Hematopoietic multipotent progenitor cell (in vitro differentiated cells): Measurements from ENCODE around the gene COPE. TPM values are rescaled to one million over a fixed set of nuclear protein-coding genes. Genes with fewer than 3 reads are reported as not detected.
A peak's percentile ranks its signal among the peaks of the same experiment; 100 is the strongest.

Experiments
- DNase-seq, 3 donors: peaks; one replicate each; pipeline ENCODE4 v3.0.0-alpha.2; 2011 to 2015; ENCODE audit warnings: low read depth in 2 of 3, low spot score in 2 of 3
- total RNA-seq: library from RNA; depleted of rRNA; stranded (reverse); fragments of >200 nt; gene quantifications from one replicate; pipeline ENCODE4 v1.2.3, GENCODE V29; 2012

Gene COPE
- total RNA-seq, 1 donor, result 355 TPM

DNA sequence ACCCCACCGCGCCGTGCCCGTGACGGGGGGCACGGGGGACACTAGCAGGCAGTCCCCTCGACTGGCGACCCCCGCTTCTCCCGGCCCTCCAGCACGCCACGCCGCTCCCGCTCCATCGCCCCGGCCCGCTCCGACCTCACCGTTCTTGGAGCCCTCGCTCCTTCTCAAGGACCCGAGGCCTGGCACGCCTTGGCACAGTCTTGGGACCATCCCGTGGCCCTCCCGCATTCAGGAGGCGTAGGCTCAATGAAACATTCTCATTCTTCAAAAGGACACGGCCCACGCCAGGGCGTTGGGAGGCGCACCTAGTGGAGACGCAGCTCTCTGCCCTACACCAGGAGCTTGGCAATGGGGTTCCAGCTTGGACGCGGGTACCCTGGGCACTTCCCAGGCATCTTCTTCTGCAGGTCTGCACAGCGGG is 22.8 kb downstream of the COPE start:
- DNase-seq, result peak in 1 of 3 donors; percentile 13

DNA sequence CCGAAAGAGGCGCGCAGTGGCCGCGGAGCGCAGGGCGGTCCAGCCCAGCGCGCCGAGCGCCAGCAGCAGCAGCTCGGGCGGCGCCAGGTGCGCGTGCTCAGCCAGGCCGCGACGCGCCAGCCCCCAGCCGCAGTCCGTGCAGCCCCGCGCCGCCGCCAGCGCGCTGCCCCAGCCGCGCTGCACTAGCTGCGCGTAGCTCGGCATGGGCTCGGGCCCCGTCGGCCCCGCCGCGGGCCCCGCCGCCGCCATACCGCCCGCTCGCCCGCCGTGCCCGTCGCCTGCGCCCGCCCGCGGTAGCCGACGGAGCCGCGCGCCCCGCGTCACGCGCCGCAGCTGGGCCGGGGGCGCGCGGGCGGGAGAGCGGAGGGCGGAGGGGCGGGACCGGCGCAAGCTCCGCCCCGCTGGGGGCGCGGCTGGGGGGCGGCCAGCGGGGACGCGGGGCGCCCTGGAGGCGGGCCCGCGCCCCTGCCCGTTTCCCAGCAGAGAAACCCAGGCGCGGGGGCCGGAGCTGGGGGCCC is 23.3 kb downstream of the COPE start, which contains the start of gene CERS1:
Gene CERS1, minus strand, starts transcription at position 335 of the 518 bp plus-strand sequence. Its CDS starts 86 bp downstream, at position 249.
- peak in 1 of 3 donors; percentile 28 for DNase-seq

DNA sequence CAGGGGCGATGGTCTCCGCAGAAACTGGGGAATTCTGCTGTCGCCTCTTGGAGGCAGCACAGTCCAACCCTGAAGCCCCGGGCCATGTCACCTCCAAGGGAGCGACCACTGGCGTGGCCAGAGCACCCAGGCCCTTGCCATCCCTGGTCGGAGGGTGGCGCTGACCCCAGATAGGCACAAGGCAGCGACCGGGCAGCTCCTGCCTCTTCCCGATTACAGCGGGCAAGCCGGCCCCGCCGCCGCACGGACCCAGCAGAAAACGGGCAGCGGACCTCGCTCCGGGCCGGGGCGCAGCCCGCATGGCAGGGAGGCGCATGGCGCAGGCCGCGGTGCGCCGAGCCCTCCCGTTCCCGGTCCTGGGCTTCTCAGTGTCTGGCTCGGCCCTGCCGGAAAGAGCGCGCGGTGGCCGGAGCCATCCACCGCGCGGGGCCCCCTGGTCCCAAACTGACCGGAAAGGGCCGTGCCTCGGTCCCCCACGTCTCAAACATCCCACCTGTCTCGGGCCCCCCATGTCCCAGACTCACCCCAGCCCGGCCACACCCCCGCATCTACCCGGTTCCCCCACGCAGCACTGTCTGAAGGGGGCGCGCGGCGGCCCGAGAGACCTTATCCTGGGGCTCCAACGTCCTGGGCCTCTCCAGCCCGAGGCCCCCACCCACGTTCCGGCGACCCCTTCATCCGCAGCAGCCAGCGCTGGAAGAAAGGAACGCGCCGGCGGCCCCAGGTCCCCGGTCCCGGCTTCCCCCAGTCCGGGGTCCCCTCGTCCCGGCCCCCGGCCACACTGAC is 24.0 kb downstream of the COPE start:
- DNase-seq, result peak in 1 of 3 donors; percentile 24

DNA sequence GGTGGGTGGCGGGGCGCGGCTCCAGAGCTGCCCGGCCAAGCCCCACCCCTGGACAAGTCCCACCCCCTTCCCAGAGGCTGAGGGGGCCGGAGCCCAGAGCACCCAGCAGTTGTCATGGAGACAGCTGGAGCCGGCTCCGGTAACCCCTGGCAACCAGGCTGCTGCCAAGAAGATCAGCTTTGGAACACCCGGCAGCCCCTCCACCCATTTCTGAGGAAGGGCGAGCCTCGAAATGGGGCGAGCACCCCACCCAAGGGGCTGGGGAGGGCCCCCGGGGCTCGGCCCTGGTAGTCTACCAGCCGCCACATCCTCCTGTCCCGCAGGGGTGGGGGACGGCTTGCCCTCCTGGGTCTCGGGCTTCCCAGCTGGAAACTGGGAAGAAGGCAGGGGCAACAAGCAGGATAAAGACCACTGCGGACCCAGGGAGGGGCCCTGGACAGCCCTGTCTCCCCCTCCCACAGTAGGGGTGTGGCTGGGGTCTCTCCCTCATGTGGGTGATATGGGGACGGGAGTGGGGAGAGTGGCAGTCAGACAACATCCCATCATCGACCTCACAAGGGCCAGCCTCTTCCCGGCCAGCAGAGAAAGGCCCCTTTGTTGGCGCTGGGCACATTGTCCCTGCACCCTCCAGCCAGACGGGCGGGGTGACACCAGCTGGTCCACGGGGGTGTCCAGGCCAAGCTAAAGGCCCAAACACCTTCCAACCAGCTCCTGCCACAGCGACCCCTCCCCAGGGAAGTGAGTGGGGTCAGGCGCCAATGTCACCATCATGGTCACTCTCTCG is 24.7 kb downstream of the COPE start:
- DNase-seq, result no peak

DNA sequence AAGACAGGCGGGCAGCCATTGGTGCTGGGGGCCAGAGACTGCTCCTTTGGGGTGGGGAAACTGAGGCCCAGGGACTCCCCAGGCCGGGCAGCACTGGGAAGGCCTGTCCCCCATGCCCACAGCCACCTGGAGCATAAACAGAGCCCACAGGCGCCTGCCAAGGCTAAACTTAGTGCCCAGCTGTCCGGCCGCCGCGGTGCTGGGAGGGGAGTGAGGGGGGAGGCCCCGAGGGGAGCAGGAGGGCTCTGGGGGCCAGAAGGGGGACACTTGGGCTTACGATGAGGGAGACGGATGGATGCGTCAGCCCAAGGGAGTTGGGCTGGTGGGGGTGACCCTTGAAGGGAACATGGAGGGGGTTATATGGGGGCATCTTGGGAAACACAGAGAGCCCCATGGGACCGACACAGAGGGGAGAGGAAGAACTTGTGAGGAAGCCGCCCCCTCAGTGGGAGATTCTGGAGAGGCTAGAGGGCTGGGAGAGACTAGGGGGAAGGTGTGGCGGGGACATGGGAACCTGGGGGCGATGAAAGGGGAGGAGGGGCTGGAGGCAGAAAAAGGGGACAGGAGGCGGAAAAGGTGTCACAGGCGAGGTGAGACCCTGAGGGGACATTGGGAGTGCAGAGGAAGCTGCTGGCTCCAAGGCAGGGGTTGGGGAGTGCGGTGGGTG is 25.5 kb downstream of the COPE start:
- no peak for DNase-seq

DNA sequence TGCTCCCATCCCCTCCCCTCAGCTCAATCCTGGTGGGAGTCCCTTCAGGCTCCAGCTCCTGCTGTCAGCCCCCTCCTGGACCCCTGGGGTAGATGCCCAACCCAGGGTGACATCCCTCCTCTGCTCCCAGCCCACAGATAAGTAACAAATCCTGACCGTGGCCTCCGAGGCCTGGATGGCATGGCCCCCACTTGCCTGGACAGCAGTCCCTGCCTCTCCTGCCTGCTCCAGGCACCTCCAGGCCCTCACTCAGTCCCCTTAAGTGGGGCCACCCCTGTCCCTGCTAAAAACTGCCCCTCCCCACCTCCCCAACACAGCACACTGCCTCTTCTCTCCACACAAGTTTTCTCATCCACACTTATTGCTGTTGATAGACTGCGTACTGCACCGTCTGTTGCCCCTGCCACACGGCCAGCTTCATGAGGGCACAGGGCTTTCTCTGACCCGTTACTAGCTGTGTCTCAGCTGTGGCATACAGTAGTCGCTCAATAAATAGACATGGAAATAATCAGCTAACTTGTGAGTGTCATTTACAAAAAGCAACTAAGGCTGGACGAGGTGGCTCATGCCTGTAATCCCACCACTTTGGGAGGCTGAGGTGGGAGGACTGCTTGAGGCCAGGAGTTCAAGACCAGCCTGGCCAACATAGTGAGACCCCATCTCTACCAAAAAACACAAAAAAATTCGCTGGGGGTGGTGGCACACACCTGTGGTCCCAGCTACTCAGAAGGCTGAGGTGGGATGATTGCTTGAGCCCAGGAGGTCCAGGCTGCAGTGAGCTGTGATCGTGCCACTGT is 29.0 kb downstream of the COPE start:
- no peak for DNase-seq

DNA sequence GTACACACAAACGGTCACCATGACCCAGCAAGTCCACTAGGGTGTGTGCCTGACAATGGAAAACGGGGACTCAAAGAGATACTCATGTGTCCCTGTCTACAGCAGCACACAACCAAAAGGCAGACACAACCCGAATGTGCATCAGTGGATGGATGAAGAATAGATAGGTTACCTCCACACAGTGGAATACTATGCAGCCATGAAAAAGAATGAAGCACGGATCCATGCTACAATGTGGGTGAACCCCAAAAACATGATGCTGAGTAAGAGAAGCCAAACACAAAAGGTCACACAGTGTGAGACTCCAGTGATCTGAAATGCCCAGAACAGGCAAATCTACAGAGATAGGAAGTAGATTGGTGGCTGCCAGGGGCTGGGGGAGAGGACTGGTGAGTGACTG is 32.2 kb downstream of the COPE start:
- no peak for DNase-seq

DNA sequence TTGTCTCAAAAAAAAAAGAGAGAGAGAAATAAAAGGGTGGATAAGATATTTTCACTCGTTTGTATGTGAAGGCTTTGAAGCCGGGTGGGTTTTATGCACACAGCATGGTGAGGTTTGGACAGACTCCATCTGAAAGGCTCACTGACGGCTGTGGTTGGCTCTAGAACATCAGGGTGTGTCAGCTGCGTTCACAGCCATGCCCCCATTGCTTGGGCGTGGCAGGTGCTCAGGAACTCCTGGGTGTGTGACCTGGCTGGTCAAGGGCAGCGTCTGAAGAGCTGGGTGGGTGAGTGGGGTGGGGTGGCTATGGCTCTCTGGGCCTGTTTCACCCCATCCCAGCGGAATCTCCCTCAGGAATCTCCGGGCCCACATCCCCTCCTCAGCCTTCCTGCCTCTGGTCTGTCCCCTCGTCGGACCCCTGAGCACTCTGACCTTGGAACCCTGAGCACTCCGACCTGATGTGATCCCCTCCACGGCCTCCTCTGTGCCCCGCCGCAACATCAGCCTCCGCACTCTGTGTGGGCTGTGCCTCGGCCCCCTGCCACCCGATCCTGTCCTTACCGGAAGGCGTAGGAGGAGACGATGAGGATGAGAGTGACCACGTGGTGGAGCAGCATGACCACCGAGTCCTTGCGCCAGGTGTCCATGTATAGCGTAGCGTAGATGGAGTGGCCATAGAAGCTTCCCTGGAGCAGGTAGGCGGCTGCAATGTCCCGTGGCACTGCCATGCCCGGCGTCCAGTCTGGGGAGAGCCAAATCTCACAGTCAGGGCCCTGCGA is 35.5 kb downstream of the COPE start:
- DNase-seq, result no peak

DNA sequence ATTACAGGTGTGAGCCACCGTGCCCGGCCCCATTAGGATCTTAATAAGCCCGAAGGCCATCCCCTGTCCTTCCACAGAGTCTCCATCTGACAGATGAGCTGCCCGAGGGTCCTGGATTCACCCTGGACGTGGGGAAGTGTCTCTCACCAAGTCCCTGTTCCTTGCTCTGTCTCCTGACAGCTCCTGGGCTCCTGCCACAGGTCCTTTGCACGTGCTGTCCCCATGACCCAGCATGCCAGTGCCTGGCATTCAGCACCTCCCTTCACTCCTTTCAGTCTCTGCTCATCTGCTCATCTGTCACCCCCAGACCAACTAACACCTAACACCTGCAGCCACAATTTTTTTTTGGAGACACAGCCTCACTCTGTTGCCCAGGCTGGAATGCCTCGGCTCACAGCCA is 37.7 kb downstream of the COPE start:
- no peak for DNase-seq

DNA sequence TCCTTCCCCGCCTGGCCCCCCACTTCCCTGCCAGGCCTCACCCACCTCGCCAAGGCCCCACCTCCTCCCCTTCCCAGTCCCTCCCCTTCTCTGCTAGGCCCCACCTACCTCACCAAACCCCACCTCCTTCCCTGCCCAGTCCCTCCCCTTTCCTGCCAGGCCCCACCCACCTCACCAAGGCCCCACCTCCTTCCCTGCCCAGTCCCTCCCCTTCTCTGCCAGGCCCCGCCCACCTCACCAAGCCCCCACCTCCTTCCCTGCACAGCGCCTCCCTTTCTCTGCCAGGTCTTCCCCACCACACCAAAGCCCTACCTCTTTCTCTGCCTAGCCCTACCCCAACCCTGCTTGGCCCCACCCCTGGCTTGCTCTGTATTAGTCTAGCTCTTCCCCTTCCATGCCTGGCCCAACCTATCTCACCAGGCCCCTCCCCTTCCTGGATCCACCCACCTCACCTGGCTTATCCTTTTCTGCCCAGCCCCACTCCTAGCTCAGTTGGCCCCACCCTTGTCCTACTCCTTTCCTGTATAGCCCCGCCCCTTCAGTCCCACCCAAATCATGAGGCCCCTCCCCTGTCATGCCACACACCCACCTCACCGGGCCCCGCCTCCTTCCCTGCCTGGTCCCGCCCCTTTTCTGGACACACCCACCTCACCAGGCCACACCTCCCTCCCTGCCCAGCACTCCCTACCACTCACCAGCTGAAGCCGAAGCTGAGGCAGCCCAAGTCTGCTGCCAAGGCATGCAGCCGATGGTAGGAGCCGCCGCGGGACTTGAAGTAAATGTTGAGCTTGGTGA is 39.4 kb downstream of the COPE start:
- DNase-seq, result peak in 2 of 3 donors; percentile 33 to 51

DNA sequence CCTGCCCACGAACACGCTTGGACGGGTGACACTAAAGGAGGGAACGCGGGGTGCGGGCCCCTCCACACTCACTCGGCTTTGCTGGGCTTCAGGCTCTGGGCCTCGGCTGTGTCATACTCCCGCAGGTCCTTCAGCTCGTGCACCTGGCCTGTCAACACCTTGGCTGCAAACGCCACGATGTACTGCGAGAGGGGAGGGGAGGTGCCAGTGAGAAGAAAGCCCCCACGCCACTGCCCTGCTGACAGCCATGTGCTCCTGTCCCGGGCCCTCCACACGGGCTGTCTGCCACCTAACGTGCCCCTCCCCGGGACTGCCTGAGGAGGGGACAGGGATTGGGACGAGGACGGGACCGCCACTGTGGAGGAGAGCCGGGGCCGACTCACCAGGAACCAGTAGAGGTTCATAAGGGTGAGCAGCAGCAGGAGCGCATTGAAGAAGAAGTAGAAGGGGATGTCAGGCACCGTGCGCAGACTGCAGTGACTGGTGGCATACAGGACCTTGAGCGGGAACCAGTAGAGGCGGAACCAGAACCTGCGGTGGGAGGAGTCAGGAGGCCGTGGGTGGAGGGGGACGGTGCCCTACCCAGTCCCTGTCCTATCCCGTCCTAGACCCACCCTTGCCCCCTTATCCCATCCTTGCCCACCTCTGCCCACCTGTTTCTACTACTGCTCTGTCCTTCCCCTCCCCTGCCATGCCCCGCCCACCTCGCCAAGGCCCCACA is 40.2 kb downstream of the COPE start:
- DNase-seq, result no peak

DNA sequence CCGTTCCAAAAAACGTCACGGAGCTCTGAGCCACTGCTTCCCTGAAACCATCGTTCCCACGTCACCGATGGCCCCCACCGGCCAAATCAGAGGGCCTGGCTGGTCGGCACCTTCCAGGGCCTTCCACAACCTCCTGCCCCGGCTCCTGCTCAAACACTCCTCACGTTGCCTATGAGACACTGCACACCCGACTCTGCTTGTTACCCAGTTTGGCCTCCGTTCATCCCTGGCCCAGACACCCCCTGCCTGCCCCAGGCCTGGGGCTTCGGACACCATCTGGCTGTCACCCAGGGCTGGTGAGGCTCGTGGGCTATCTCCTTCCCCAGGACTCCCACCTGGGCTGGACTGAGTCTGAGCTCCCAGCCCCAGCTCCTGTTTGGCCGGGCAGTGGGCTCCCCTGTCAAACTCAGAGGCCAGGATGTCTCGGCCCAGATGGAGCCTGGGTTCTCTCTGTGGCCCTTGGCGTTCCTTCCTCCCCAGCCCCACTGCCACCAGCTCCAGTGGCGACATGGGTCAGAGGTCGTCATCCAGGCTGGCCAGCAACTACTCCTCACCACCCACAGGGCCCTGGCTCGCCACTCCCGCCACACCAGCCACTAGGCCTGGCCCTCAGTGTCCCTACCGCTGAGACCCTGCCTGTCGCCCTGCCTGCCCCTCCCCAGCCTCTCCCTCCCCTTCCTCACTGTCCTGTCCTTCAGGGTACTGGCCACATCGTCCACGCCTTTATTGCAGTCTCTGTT is 41.0 kb downstream of the COPE start:
- DNase-seq, result no peak

DNA sequence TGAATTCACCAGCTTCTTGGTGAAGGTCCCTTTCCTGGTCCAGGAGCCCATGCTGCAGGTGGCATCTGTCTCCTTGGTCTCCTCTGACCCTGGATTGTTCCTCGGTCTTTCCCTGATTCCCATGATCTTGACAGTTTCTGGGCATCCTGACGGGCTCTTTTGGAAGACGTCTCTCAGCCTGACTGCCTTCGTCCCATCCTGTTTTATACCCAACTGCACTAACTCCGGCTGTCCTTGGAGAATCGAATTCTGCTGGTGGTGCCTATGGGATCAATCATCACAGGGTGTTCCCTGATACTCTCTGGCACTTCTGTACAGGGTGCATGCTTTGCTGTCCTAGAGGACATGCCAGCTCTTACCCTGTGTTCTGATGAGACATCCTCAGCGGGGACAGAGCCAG is 42.3 kb downstream of the COPE start:
- DNase-seq, result no peak

DNA sequence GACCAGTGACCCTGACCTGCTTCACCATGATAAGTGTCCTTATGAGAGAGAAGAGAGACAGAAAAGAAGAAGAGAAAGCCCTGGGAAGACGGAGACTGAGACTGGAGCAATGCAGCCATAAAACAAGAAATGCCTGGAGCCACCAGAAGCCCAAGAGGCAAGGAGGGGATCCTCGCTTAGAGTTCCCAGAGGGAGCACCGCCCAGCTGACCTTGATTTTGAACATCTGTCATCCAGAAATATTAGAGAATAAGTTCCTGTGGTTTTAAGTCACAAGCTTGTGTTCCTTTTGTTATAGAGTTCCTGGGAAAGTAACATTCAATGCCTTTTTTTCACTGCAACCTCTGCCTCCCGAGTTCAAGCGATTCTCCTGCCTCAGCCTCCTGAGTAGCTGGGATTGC is 43.5 kb downstream of the COPE start:
- DNase-seq, result no peak

DNA sequence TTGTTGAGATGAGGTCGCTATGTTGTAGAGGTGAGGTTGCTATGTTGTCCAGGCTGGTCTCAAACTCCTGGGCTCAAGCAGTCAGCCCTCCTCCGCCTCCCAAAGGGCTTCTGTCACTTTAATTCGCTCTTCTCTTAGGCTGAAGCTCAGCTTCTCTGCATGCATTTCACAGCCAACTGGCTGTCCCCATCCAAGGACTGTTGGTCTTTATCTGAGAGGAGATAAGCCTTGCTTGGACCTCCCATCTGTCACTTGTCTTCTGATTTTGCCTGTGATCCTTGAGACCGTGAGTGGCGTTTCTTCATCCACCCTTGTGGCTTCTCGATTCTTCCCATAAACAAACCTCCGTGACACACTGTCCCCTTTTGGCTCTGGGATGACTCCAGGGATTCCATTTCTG is 47.6 kb downstream of the COPE start:
- DNase-seq, result no peak

DNA sequence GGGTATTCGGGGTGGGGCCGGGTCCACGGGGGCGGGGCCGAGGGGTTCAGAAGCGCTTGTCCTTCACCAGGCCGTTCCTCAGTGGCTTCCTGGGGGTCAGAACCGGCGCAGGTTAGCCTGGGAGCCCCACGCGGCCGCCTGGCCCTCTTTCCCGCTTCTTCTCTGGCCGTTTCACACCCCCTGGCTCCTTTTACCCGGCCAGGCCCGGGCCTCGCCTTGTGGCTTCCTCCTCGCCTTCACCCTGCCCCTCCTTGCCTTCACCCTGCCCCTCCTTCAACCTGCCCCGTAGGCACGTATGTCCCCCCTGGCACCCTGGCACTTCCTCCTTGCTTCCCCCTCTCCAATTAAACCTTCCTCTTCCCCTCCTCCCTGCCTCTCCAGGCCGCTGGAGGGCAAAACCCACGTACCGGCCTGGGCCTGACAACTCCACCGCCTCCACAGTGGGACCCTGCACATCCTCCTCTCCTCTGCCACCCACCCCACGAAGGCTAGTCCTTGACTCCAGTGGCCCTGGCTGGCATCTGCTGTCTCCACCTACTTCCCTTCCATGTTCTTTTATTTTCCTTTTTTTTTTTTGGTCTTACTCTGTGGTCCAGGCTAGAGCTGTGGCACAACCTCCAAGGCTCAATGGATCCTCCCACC is 48.5 kb downstream of the COPE start:
- peak in 1 of 3 donors; percentile 22 for DNase-seq
